SJSA1 (cell line): ENCODE measurements around the gene KCNQ1. TPM values are rescaled to one million over a fixed set of nuclear protein-coding genes. Genes with fewer than 3 reads are reported as not detected.

ENCODE experiments used
- DNase-seq, 2 experiments: peaks; one replicate each; pipeline ENCODE4 v3.0.0-alpha.2; 2015 to 2020; ENCODE audit warnings: low spot score in 2 of 2, low read depth in 1 of 2
- H3K27ac ChIP-seq: fragments of 250-450 bp; sonication (Bioruptor Pico); 2 replicates; pipeline ENCODE4 v1.5.1; 2020; ENCODE audit warnings: mild to moderate bottlenecking, moderate library complexity
- H3K27me3 ChIP-seq: fragments of 250-450 bp; sonication (Bioruptor Pico); replicated peaks from 2 replicates; pipeline ENCODE4 v1.5.1; 2020; ENCODE audit warnings: mild to moderate bottlenecking, moderate library complexity
- H3K36me3 ChIP-seq: fragments of 250-450 bp; sonication (Bioruptor Pico); 2 replicates; pipeline ENCODE4 v1.5.1; 2020; ENCODE audit warnings: mild to moderate bottlenecking
- H3K4me1 ChIP-seq: fragments of 250-450 bp; sonication (Bioruptor Pico); replicated peaks from 2 replicates; pipeline ENCODE4 v1.6.1; 2021; ENCODE audit warnings: mild to moderate bottlenecking
- H3K4me3 ChIP-seq: fragments of 250-450 bp; sonication (Bioruptor Pico); 2 replicates; pipeline ENCODE4 v1.5.1; 2020; ENCODE audit warnings: mild to moderate bottlenecking
- H3K9me3 ChIP-seq: fragments of 250-450 bp; sonication (Bioruptor Pico); replicated peaks from 2 replicates; pipeline ENCODE4 v1.5.1; 2020; ENCODE audit warnings: mild to moderate bottlenecking
- total RNA-seq: library from RNA; depleted of rRNA; stranded (reverse); fragments of >200 nt; shearing (Covaris generic); gene quantifications from 2 replicates; pipeline ENCODE4 v1.2.3, GENCODE V29; 2014

The KCNQ1 gene
- total RNA-seq, 1 experiment from 2014 or later: not detected

DNA sequence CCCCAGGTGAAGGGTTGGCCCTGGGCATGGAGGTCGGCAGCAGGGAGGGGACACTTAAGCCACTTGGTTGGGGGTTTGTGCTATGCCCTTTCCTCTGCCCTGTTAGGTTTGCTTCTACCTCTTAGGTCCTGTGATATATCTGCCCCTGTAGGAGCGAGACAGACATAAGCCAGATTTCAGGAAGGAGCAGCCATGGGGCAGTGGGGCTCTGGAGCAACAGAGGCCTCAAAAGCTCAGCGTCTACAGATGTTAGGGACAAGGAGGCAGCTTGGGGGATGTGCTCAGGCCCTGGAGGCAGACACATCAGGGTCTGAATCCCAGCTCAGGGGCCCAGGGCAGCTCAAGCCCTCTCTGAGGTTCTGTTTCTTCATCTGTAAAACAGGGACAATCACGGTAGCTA lies 282.2 kb downstream of the KCNQ1 start:
- peaks cover 27% of the 10 kb centered on the region for H3K27me3 ChIP-seq
- no peak overlapping the region for H3K4me3 ChIP-seq
- no peaks in the 10 kb centered on the region for H3K36me3 ChIP-seq
- H3K4me1 ChIP-seq: no peaks in the 10 kb centered on the region
- no peaks in the 10 kb centered on the region for H3K9me3 ChIP-seq
- DNase-seq: no peak
- H3K27ac ChIP-seq: no peak overlapping the region

DNA sequence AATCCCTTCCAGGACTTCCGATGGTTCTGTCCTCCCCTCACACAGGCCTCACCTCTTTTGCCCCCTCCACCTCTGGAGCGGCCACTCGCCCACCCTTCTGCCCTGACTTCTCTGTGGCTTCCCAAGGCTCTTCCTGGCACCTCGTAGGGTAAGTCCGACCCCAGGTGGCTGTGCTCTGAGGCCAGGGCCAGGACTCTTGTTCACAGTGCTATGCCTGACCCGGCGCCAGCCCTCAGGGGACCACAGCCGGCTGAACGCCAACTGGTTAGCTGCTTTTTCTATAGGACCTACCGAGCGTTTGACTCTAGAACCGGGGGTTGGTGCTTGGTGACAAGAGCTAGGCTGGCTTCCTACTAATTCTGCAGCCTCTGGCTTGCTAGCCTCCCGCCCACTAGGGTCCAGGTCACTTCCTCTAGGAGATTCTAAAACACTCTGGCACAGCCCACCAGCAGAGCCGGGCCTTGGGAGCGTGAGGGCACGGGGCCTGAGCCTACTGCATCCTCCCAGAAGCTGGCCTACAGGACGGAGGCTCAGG lies 283.4 kb downstream of the KCNQ1 start:
- Histone ChIP-seq H3K4me1 (no peaks in the 10 kb centered on the region), H3K4me3 (no peak overlapping the region), H3K9me3 (no peaks in the 10 kb centered on the region), H3K36me3 (no peaks in the 10 kb centered on the region), H3K27me3 (peaks cover 19% of the 10 kb centered on the region), H3K27ac (no peak overlapping the region)
- DNase-seq: no peak

DNA sequence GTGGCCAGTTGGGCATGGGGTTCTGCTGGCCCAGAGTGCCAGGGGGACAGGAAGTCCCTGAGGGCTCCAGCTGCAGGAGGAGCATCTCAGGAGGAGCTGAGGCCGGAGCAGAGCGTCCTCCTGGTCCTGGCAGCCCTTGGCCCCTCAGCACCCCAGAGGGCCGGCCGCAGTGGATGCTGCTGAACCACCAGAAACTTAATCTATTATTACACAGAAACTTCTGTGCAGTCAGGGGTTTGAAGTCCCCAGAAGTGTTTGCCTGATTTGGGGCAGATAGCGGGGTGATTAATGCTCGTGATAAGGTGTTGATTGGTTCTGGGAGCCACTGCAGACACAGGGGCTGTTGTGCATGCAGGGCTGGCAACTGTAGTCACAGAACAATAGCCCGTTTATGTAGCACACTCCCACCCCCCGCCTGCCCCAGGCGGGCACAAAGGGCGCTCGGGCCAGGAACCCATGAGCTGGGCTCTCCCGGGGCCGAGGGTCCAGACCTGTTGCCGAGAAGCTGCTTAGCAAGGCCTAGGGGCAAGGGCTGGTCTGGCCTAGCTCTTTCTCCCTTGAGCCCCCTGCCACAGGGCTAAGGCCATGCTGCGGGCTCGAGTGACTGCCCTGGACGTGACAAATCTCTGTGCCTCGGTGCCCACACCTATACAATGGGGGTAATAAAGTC lies 284.0 kb downstream of the KCNQ1 start:
- Histone ChIP-seq H3K36me3 (no peaks in the 10 kb centered on the region), H3K27ac (no peak overlapping the region), H3K27me3 (peaks cover 15% of the 10 kb centered on the region; the same call in 1 of the 2 replicates), H3K4me3 (no peak overlapping the region), H3K4me1 (no peaks in the 10 kb centered on the region), H3K9me3 (no peaks in the 10 kb centered on the region)
- DNase-seq: no peak

DNA sequence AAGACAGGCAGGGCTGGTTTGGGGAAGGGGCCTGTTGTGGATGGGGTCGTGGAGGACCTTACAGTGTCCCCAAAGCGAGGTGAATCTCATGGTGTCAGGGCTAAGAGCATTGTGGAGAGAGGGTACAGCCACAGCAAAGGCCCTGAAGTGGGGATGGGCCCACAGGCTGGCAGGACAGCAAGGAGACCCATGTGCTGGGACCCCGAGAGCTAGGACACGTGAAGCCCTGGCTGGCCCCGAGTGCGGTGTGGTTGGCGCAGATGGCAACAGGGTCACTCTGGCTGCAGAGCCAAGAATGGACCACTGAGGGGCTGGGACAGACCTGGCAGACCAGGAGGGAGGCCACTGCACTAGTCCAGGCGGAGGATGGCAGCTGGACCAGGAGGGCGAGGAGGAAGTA lies 285.0 kb downstream of the KCNQ1 start:
- H3K4me3 ChIP-seq: no peak overlapping the region
- no peaks in the 10 kb centered on the region for H3K4me1 ChIP-seq
- no peak overlapping the region for H3K27ac ChIP-seq
- no peak for DNase-seq
- peaks cover 12% of the 10 kb centered on the region; the same call in 1 of the 2 replicates for H3K27me3 ChIP-seq
- H3K36me3 ChIP-seq: no peaks in the 10 kb centered on the region
- H3K9me3 ChIP-seq: no peaks in the 10 kb centered on the region

DNA sequence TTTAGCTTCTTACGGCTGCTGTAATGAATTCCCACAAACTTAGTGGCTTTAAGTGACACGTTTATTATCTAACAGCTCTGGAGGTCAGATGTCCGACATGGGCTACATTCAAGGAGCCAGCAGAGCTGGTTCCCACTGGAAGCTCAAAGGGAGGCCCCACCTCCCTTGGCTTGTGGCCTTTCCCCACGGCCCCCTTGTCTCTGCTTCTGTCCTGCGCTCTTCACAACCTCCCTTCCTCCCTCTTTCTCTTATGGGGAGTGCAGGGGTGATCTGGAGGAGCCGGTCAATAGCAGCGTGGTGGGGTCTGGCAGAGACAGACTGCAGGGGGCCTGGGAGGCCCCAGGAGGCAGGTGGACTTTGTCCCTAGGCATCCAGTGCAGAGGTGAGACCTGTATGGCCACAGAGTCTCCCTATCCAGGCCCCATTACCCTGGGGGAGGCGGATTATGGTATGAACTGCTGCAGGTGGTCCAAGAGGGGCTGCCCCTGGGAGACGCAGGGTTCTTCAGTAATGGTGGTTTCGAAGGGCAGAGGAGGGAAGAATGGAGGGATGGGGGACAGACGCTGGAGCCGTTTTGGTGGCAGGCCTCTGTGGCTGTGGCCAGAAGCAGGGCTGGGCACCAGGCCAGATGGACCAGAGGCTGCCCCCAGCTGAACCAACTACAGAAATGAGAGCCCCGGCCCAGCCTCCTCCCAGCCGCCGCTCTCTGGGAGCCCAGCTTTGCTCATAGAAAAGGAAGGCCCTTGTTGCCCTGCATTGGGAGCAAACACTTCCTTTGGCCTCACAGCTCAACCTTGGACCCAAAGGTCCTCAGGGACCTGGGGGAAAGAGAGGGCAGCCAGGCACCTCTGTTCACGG lies 285.7 kb downstream of the KCNQ1 start:
- Histone ChIP-seq H3K9me3 (no peaks in the 10 kb centered on the region), H3K4me3 (no peak overlapping the region), H3K4me1 (no peaks in the 10 kb centered on the region), H3K36me3 (no peaks in the 10 kb centered on the region), H3K27me3 (peaks cover 11% of the 10 kb centered on the region; the same call in 1 of the 2 replicates), H3K27ac (no peak overlapping the region)
- no peak for DNase-seq

DNA sequence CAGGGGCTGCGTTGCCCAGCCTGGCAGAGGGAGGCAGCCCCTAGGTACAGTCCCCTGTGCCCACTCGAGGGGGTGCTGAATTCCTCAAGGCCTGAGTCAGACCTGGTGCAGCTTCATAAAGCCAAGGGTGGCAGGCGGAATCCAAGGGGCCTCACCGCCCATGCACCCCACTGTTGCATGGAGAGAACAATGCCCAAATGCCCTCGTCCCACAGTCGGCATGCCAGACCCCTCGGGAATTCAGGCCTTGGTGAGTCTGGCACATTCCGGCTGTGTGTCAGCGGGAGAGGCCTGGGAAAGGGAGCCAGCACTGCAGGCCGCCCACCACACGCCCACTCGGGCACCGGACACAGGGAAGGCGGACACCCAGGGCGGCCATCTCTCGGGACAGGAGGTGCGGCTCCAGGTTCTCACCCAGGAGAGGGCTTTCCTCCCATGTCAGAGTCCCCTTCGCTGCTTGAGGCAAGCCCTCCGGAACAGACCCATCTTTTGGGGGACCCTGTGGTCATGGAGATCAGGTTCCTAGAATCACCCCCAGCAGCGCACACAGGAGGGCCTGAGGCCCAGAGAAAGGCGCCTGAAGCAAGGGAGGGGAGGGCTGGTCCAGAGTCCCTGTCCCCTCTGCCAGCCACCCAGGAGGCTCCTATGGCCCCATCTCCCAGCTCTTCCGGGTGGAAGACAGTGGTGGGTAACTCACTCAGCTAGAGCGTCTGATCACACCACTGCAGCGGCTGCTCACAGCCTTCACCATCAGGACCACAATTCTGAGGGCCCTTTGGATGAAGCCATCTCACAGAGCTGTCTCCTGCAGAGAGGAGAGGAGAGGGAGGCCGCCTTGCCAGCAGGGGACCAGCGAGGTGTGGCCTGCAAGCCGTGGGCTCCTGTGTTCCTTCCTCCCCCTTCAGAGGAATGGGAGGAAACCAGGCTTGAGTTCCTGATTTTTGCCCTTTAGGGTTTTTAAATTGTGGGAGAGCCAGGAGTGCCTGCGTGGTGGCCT lies 286.6 kb downstream of the KCNQ1 start:
- Histone ChIP-seq H3K27me3 (peaks cover 5% of the 10 kb centered on the region; the same call in 1 of the 2 replicates), H3K9me3 (no peaks in the 10 kb centered on the region), H3K4me1 (no peaks in the 10 kb centered on the region), H3K36me3 (no peaks in the 10 kb centered on the region), H3K4me3 (no peak overlapping the region), H3K27ac (no peak overlapping the region)
- DNase-seq: no peak

DNA sequence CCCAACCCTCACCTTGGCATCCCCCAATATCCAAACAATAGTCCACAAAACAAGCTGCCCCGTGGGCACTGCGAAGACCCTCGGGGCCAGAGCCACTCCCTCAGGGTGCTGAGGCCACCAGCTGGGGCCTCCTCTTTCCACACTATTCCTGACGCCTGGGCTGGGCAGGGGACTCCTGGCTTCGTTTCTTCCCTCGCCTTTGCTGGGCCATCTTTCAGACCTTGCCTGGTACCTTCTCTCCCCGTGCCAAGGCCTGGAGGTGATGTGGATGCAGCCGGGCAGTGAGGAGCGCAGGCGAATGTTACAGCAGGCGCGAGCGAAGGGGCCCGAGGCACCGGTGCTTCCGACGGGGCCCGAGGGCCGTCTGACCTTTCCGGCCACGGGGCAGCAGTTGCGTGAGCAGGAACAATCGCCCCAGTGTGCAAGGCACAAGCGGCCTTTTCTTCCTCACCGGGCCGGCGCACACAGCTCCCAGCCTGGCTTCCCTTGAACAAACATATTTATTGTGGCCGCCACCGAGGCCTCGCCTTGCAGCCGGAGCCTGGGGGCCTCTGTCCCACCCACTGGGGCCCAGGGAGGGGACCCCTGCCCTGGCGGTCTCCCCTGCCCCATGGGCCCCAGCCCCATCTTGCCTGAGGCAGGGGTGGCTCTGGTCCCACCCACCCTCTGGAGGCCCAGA lies 287.6 kb downstream of the KCNQ1 start:
- Histone ChIP-seq H3K27me3 (peaks cover 5% of the 10 kb centered on the region; the same call in 1 of the 2 replicates), H3K4me3 (no peak overlapping the region), H3K27ac (no peak overlapping the region), H3K9me3 (no peaks in the 10 kb centered on the region), H3K4me1 (no peaks in the 10 kb centered on the region), H3K36me3 (no peaks in the 10 kb centered on the region)
- no peak for DNase-seq

DNA sequence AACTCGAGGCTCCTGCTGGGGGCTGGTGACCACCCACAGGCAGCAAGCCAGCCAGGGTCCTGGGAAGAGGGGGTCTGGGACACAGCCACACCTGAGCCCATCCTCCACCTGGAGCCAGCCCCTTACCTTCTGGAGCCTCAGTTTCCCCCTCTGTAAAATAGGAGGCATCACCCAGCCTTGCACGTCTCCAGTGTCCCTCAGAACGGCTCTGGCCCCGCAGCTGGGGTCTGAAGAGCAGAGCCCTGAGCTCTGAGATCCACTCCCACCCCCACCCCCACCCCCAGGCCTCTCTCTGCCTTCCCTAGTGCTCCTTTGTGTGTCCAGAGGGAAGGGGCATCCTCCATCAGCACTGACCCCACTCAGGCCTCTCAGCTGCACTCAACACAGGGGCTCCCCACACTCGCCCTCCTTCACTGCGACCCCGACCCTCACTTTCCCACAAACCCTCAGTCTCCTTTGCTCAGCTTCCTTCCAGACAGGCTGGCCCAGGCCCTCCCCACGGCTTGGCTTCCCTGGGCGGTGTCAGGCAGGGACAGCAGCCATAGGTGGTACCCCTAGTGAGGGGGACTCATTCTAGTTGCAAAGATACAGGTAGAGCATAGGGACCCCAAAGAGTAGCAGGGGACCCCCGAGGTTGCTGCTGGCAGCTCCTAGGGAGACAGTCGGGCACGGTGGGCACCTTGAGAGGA lies 288.3 kb downstream of the KCNQ1 start:
- Histone ChIP-seq H3K4me3 (no peak overlapping the region), H3K9me3 (no peaks in the 10 kb centered on the region), H3K27ac (no peak overlapping the region), H3K27me3 (peaks cover 5% of the 10 kb centered on the region; the same call in 1 of the 2 replicates), H3K36me3 (no peaks in the 10 kb centered on the region), H3K4me1 (0 out of 2 replicates have a peak, but pooled peaks cover 3% of the 10 kb centered on the region)
- DNase-seq: no peak

DNA sequence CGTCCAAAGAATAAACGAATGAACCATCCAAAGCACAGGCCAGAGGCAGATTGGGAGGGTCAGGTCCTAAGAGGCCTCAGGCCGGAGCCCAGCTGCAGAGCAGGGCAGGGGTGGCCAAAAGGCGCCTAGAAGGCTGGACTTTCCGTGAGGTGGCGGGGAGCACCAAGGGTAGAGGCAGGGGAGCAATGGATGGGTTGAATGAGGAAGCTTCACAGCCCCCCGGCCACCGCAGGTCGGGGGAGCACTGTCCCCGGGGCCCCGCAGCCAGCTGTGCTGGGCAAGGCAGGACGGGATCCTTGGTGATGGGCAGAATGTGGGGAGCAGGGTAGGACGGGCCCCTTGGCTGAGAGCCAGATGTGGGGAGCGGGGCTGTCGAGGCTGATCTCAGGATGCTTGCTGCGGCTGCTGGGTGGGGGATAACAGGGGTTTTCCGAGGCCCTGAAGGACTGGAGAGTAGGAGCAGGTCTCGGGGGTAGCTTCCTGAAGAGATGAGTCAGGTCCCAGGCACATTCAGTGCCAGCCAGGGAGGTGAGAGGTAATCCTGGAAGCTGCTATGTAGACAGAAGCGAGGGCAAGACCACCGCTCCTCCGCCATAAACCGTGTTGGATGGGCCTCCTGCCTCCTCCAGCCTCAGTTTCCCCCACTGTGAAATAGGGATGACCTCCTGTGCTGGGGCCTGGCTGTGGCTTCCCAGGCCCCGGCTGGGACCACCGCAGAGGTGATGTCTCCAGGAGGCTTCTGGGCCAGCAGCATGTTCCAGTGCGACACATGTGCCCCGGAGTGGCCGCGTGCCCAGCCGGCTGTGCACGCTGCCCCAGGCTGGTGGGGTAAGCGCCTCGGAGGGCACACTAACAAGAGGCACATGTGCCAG lies 289.6 kb downstream of the KCNQ1 start:
- no peak overlapping the region for H3K27ac ChIP-seq
- H3K27me3 ChIP-seq: 0 out of 2 replicates have a peak, but pooled peaks cover under 1% of the 10 kb centered on the region
- DNase-seq: no peak
- no peaks in the 10 kb centered on the region for H3K36me3 ChIP-seq
- H3K9me3 ChIP-seq: no peaks in the 10 kb centered on the region
- no peak overlapping the region for H3K4me3 ChIP-seq
- H3K4me1 ChIP-seq: 0 out of 2 replicates have a peak, but pooled peaks cover 3% of the 10 kb centered on the region

DNA sequence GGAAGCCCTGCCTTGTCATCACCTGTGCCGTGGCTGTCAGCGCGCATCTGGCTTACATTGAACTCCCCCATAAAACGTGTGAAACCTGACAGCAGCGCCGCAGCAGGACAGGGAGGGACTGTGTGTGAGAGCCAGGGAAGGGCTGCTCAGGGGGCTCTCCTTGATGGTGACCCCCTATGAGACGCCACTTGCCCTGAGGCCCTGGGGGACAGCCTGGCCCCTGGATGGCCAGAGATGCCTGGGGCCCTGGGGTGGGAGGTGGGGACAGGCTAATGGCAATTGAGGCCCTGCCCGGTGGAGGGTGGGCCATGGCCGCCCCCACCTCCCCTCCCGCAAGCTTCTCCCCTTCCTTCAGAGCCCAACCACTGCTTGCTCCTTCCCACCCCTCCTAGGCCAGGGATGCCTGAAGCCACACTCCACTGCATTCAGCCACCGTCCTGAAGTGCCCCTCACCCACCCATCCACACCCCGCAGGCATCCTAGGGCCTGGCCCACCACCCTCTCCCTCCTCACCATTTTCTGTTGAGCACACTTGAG lies 290.3 kb downstream of the KCNQ1 start:
- Histone ChIP-seq H3K4me3 (no peak overlapping the region), H3K9me3 (no peaks in the 10 kb centered on the region), H3K27ac (no peak overlapping the region), H3K4me1 (0 out of 2 replicates have a peak, but pooled peaks cover 3% of the 10 kb centered on the region), H3K36me3 (no peaks in the 10 kb centered on the region), H3K27me3 (no peaks in the 10 kb centered on the region)
- no peak for DNase-seq

DNA sequence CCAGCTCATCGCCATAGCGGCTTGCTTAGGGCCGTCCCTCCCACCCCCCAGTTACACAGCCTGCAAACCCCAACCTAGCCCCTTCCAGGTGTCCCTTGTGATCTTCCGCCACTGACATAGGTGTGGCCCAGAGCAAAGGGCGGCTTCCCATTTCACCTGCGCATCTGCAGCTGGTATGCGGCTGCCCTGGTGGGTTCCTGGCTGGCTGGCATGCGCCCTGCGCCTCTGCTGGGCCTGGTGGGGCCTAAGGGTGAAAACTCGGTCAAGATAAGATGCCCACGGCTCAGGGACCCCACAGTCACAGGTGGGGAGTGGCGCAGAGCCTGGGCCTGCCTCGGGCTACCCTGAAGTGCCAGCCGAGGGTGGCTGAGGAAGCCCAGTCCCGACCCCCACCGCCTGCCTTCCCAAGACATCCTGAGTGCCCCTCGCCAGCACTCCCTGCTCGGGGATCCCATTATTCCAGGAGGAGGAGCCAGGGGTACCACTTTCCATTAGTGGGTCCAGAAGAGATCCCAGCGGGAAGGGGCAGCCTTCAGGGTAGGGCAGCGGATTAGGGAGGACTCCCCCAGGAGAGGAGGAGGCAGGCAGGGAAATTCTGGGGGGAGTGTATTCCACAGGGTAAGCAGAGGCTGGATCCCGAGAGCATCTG lies 291.9 kb downstream of the KCNQ1 start:
- no peak for DNase-seq
- H3K9me3 ChIP-seq: no peaks in the 10 kb centered on the region

More for the DNA sequence above, 291.9 kb downstream of the KCNQ1 start:
- Histone ChIP-seq H3K27me3 (no peaks in the 10 kb centered on the region), H3K36me3 (no peaks in the 10 kb centered on the region), H3K4me3 (no peak overlapping the region), H3K4me1 (peaks cover 7% of the 10 kb centered on the region), H3K27ac (no peak overlapping the region)
